ENCODE data around the gene ZBP1.

ZBP1 gene

GRCh38 chr20:57566399-57566798 is 53.8 kb downstream of the ZBP1 start:
- H3K4me1 Mint-ChIP-seq, result peaks cover 28% of the 10 kb centered on the region
- peaks cover 25% of the 10 kb centered on the region for H3K27me3 Mint-ChIP-seq (ENCODE audit: low read depth, poor library complexity)
- H3K27ac Mint-ChIP-seq, result no peak overlapping the region

GRCh38 chr20:57564951-57565642 is 55.1 kb downstream of the ZBP1 start:
- Mint-ChIP-seq H3K36me3 (ENCODE audit: low read depth) (no peaks in the 10 kb centered on the region), H3K27me3 (ENCODE audit: low read depth, poor library complexity) (peaks cover 22% of the 10 kb centered on the region), H3K27ac (no peak overlapping the region), H3K4me1 (peaks cover 22% of the 10 kb centered on the region), H3K4me3 (no peak overlapping the region), H3K9me3 (peaks cover 4% of the 10 kb centered on the region)
- DNase-seq, result no peak
- TF ChIP-seq CTCF (IDR thresholded peaks at IDR 0.05), result no peak

More at GRCh38 chr20:57566399-57566798, 53.8 kb downstream of the ZBP1 start:
- Mint-ChIP-seq H3K9me3 (peaks cover 4% of the 10 kb centered on the region), H3K4me3 (no peak overlapping the region), H3K36me3 (ENCODE audit: low read depth) (no peaks in the 10 kb centered on the region)
- no peak for DNase-seq
- no peak for TF ChIP-seq CTCF (IDR thresholded peaks at IDR 0.05)

GRCh38 chr20:57564180-57564802 is 55.9 kb downstream of the ZBP1 start:
- no peak for TF ChIP-seq CTCF (IDR thresholded peaks at IDR 0.05)
- H3K27ac Mint-ChIP-seq, result no peak overlapping the region

GRCh38 chr20:57563522-57563921 is 56.7 kb downstream of the ZBP1 start:
- TF ChIP-seq CTCF (IDR thresholded peaks at IDR 0.05), result no peak
- Mint-ChIP-seq H3K27ac (no peak overlapping the region), H3K36me3 (ENCODE audit: low read depth) (no peaks in the 10 kb centered on the region), H3K4me1 (peaks cover 19% of the 10 kb centered on the region), H3K27me3 (ENCODE audit: low read depth, poor library complexity) (peaks cover 28% of the 10 kb centered on the region), H3K4me3 (no peak overlapping the region), H3K9me3 (peaks cover 4% of the 10 kb centered on the region)
- no peak for DNase-seq

More at GRCh38 chr20:57564180-57564802, 55.9 kb downstream of the ZBP1 start:
- no peak for DNase-seq
- peaks cover 4% of the 10 kb centered on the region for H3K9me3 Mint-ChIP-seq
- H3K4me1 Mint-ChIP-seq, result peaks cover 22% of the 10 kb centered on the region
- H3K27me3 Mint-ChIP-seq (ENCODE audit: low read depth, poor library complexity), result peaks cover 26% of the 10 kb centered on the region
- H3K4me3 Mint-ChIP-seq, result no peak overlapping the region
- no peaks in the 10 kb centered on the region for H3K36me3 Mint-ChIP-seq (ENCODE audit: low read depth)

GRCh38 chr20:57562541-57563465 is 57.4 kb downstream of the ZBP1 start:
- Mint-ChIP-seq H3K27ac (no peak overlapping the region), H3K27me3 (ENCODE audit: low read depth, poor library complexity) (peaks cover 23% of the 10 kb centered on the region), H3K4me3 (no peak overlapping the region)

More at GRCh38 chr20:57562541-57563465, 57.4 kb downstream of the ZBP1 start:
- Mint-ChIP-seq H3K4me1 (peaks cover 18% of the 10 kb centered on the region), H3K36me3 (ENCODE audit: low read depth) (no peaks in the 10 kb centered on the region), H3K9me3 (peaks cover 4% of the 10 kb centered on the region)
- DNase-seq, result no peak
- TF ChIP-seq CTCF (IDR thresholded peaks at IDR 0.05), result no peak

Data from nephron progenitor cell (in vitro differentiated cells).